ENCODE data around the gene TRIO.

DNA sequence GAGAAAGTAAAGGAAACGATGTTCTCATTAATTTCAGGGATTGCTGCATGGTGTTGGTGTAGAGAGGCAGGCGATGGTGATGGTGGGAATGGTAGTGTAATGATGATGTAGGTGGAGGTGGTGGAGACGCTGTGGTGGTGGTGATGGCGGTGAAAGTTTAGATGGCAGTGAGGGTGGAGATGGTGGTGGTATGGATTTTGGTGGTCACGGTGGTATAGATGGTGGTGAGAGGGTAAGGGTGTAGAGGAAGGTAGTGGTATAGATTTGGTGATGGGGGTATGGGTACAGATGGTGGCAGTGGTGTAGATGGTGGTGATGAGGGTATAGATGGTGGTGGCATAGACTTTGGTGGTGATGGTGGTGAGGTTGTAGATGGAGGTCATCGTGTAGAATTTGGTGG, 259.3 kb downstream of the TRIO start:
- TF ChIP-seq, protein P1, sequence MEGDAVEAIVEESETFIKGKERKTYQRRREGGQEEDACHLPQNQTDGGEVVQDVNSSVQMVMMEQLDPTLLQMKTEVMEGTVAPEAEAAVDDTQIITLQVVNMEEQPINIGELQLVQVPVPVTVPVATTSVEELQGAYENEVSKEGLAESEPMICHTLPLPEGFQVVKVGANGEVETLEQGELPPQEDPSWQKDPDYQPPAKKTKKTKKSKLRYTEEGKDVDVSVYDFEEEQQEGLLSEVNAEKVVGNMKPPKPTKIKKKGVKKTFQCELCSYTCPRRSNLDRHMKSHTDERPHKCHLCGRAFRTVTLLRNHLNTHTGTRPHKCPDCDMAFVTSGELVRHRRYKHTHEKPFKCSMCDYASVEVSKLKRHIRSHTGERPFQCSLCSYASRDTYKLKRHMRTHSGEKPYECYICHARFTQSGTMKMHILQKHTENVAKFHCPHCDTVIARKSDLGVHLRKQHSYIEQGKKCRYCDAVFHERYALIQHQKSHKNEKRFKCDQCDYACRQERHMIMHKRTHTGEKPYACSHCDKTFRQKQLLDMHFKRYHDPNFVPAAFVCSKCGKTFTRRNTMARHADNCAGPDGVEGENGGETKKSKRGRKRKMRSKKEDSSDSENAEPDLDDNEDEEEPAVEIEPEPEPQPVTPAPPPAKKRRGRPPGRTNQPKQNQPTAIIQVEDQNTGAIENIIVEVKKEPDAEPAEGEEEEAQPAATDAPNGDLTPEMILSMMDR (IDR thresholded peaks at IDR 0.05) = no peak
- no peak for TF ChIP-seq POLR2A (IDR thresholded peaks at IDR 0.05)
